DOHH2 (cell line): ENCODE results near the gene PABPC5.

Experiments used
- H3F3A ChIP-seq: fragments of 200-600 bp; sonication (generic), shearing (Covaris generic); 2 replicates; pipeline ENCODE4 v1.6.0; 2016; ENCODE audit warnings: antibody characterized with exemption, mild to moderate bottlenecking; ENCODE audit not compliant: control insufficient read depth, insufficient read depth
- H3K27ac ChIP-seq: fragments of 200-600 bp; sonication (generic); 2 replicates; pipeline ENCODE4 v1.5.1; 2014; ENCODE audit warnings: low read depth, mild to moderate bottlenecking, low read length, moderate library complexity
- H3K27me3 ChIP-seq: fragments of 200-600 bp; sonication (generic); 2 replicates; pipeline ENCODE4 v1.6.1; 2014; ENCODE audit warnings: mild to moderate bottlenecking, low read length, mixed read lengths; ENCODE audit not compliant: control insufficient read depth
- H3K36me3 ChIP-seq: fragments of 200-600 bp; sonication (generic); 2 replicates; pipeline ENCODE4 v1.6.1; 2014; ENCODE audit warnings: mild to moderate bottlenecking, low read length, moderate library complexity, mixed read lengths; ENCODE audit not compliant: control insufficient read depth
- H3K4me1 ChIP-seq: fragments of 200-600 bp; sonication (generic); 2 replicates; pipeline ENCODE4 v1.6.1; 2014; ENCODE audit warnings: mild to moderate bottlenecking, low read length, mixed read lengths; ENCODE audit not compliant: control insufficient read depth
- H3K4me2 ChIP-seq: fragments of 200-600 bp; sonication (generic); 2 replicates; pipeline ENCODE4 v1.6.0; 2014; ENCODE audit warnings: mild to moderate bottlenecking, low read length, moderate library complexity
- H3K4me3 ChIP-seq: fragments of 200-600 bp; sonication (generic); 2 replicates; pipeline ENCODE4 v1.5.1; 2014; ENCODE audit warnings: mild to moderate bottlenecking, low read length, mixed read lengths
- H3K79me2 ChIP-seq: fragments of 200-600 bp; sonication (generic); 2 replicates; pipeline ENCODE4 v1.6.1; 2014; ENCODE audit warnings: mild to moderate bottlenecking, low read length, mixed read lengths; ENCODE audit not compliant: control insufficient read depth
- H3K9me2 ChIP-seq: fragments of 200-600 bp; sonication (generic); replicated peaks from 2 replicates; pipeline ENCODE4 v1.6.1; 2014; ENCODE audit warnings: mild to moderate bottlenecking, low read length, mixed read lengths; ENCODE audit not compliant: control insufficient read depth
- H3K9me3 ChIP-seq: fragments of 200-600 bp; sonication (generic); 2 replicates; pipeline ENCODE4 v1.6.1; 2014; ENCODE audit warnings: antibody characterized with exemption, low read length, mixed read lengths; ENCODE audit not compliant: control insufficient read depth, insufficient read depth
- H4K20me1 ChIP-seq: fragments of 200-600 bp; sonication (generic); 2 replicates; pipeline ENCODE4 v1.6.0; 2014; ENCODE audit warnings: low read depth, mild to moderate bottlenecking, antibody characterized with exemption, low read length, moderate library complexity; ENCODE audit not compliant: control insufficient read depth, insufficient read depth
- CTCF ChIP-seq: fragments of 200-600 bp; sonication (generic); IDR thresholded peaks from one replicate; pipeline ENCODE4 v1.5.1; 2014; ENCODE audit warnings: antibody characterized with exemption, mild to moderate bottlenecking, low read depth, low read length; ENCODE audit not compliant: poor library complexity, severe bottlenecking
- EZH2phosphoT487 ChIP-seq: fragments of 200-600 bp; sonication (generic); IDR thresholded peaks from 2 replicates; pipeline ENCODE4 v1.6.1; 2017; ENCODE audit warnings: borderline replicate concordance, mild to moderate bottlenecking, antibody characterized with exemption, low read length, moderate library complexity, mixed read lengths

Gene PABPC5

GRCh38 chrX:91435395-91435794 is 756 bp downstream of the PABPC5 start:
- Histone ChIP-seq H3K36me3 (no peaks in the 10 kb centered on the region), H3F3A (no peaks in the 10 kb centered on the region), H3K4me1 (no peaks in the 10 kb centered on the region), H3K4me2 (no peak overlapping the region), H3K79me2 (no peaks in the 10 kb centered on the region), H3K27me3 (no peaks in the 10 kb centered on the region), H3K4me3 (no peak overlapping the region), H4K20me1 (no peaks in the 10 kb centered on the region), H3K9me2 (no peaks in the 10 kb centered on the region), H3K27ac (no peak overlapping the region), H3K9me3 (no peaks in the 10 kb centered on the region)
- no peak for TF ChIP-seq EZH2phosphoT487
- no peak for TF ChIP-seq CTCF
